DOHH2 (cell line): ENCODE results near the gene HEXIM1.

ENCODE experiments used
- H3F3A ChIP-seq: fragments of 200-600 bp; sonication (generic), shearing (Covaris generic); 2 replicates; pipeline ENCODE4 v1.6.0; 2016; ENCODE audit warnings: antibody characterized with exemption, mild to moderate bottlenecking; ENCODE audit not compliant: control insufficient read depth, insufficient read depth
- H3K27ac ChIP-seq: fragments of 200-600 bp; sonication (generic); 2 replicates; pipeline ENCODE4 v1.5.1; 2014; ENCODE audit warnings: low read depth, mild to moderate bottlenecking, low read length, moderate library complexity
- H3K27me3 ChIP-seq: fragments of 200-600 bp; sonication (generic); 2 replicates; pipeline ENCODE4 v1.6.1; 2014; ENCODE audit warnings: mild to moderate bottlenecking, low read length, mixed read lengths; ENCODE audit not compliant: control insufficient read depth
- H3K36me3 ChIP-seq: fragments of 200-600 bp; sonication (generic); 2 replicates; pipeline ENCODE4 v1.6.1; 2014; ENCODE audit warnings: mild to moderate bottlenecking, low read length, moderate library complexity, mixed read lengths; ENCODE audit not compliant: control insufficient read depth
- H3K4me1 ChIP-seq: fragments of 200-600 bp; sonication (generic); 2 replicates; pipeline ENCODE4 v1.6.1; 2014; ENCODE audit warnings: mild to moderate bottlenecking, low read length, mixed read lengths; ENCODE audit not compliant: control insufficient read depth
- H3K4me2 ChIP-seq: fragments of 200-600 bp; sonication (generic); 2 replicates; pipeline ENCODE4 v1.6.0; 2014; ENCODE audit warnings: mild to moderate bottlenecking, low read length, moderate library complexity
- H3K4me3 ChIP-seq: fragments of 200-600 bp; sonication (generic); 2 replicates; pipeline ENCODE4 v1.5.1; 2014; ENCODE audit warnings: mild to moderate bottlenecking, low read length, mixed read lengths
- H3K79me2 ChIP-seq: fragments of 200-600 bp; sonication (generic); 2 replicates; pipeline ENCODE4 v1.6.1; 2014; ENCODE audit warnings: mild to moderate bottlenecking, low read length, mixed read lengths; ENCODE audit not compliant: control insufficient read depth
- H3K9me2 ChIP-seq: fragments of 200-600 bp; sonication (generic); replicated peaks from 2 replicates; pipeline ENCODE4 v1.6.1; 2014; ENCODE audit warnings: mild to moderate bottlenecking, low read length, mixed read lengths; ENCODE audit not compliant: control insufficient read depth
- H3K9me3 ChIP-seq: fragments of 200-600 bp; sonication (generic); 2 replicates; pipeline ENCODE4 v1.6.1; 2014; ENCODE audit warnings: antibody characterized with exemption, low read length, mixed read lengths; ENCODE audit not compliant: control insufficient read depth, insufficient read depth
- H4K20me1 ChIP-seq: fragments of 200-600 bp; sonication (generic); 2 replicates; pipeline ENCODE4 v1.6.0; 2014; ENCODE audit warnings: low read depth, mild to moderate bottlenecking, antibody characterized with exemption, low read length, moderate library complexity; ENCODE audit not compliant: control insufficient read depth, insufficient read depth
- CTCF ChIP-seq: fragments of 200-600 bp; sonication (generic); IDR thresholded peaks from one replicate; pipeline ENCODE4 v1.5.1; 2014; ENCODE audit warnings: antibody characterized with exemption, mild to moderate bottlenecking, low read depth, low read length; ENCODE audit not compliant: poor library complexity, severe bottlenecking
- EZH2phosphoT487 ChIP-seq: fragments of 200-600 bp; sonication (generic); IDR thresholded peaks from 2 replicates; pipeline ENCODE4 v1.6.1; 2017; ENCODE audit warnings: borderline replicate concordance, mild to moderate bottlenecking, antibody characterized with exemption, low read length, moderate library complexity, mixed read lengths

HEXIM1 gene

GRCh38 chr17:45175759-45176115 is 27.5 kb downstream of the HEXIM1 start:
- Histone ChIP-seq H3K27me3 (peaks cover 8% of the 10 kb centered on the region; the same call in 1 of the 2 replicates), H3K4me1 (peaks cover 17% of the 10 kb centered on the region), H3F3A (no peaks in the 10 kb centered on the region), H3K9me2 (no peaks in the 10 kb centered on the region), H3K4me3 (no peak overlapping the region), H3K9me3 (no peaks in the 10 kb centered on the region), H4K20me1 (no peaks in the 10 kb centered on the region), H3K27ac (no peak overlapping the region), H3K4me2 (no peak overlapping the region), H3K36me3 (no peaks in the 10 kb centered on the region), H3K79me2 (no peaks in the 10 kb centered on the region)
- TF ChIP-seq EZH2phosphoT487 (no peak), CTCF (no peak)

GRCh38 chr17:45177563-45177962 is 29.3 kb downstream of the HEXIM1 start:
- peaks cover 11% of the 10 kb centered on the region for H3K27me3 ChIP-seq
- TF ChIP-seq CTCF = no peak
- TF ChIP-seq EZH2phosphoT487 = no peak
- H3K4me1 ChIP-seq = peaks cover 7% of the 10 kb centered on the region
- H3K79me2 ChIP-seq = no peaks in the 10 kb centered on the region
- no peak overlapping the region for H3K27ac ChIP-seq
- no peak overlapping the region for H3K4me3 ChIP-seq
- H3K9me3 ChIP-seq = no peaks in the 10 kb centered on the region
- H3K4me2 ChIP-seq = no peak overlapping the region
- no peaks in the 10 kb centered on the region for H3K36me3 ChIP-seq
- no peaks in the 10 kb centered on the region for H3K9me2 ChIP-seq
- H3F3A ChIP-seq = no peaks in the 10 kb centered on the region
- no peaks in the 10 kb centered on the region for H4K20me1 ChIP-seq

GRCh38 chr17:45184144-45184543 is 35.9 kb downstream of the HEXIM1 start:
- Histone ChIP-seq H3F3A (no peaks in the 10 kb centered on the region), H3K4me3 (no peak overlapping the region)
- TF ChIP-seq EZH2phosphoT487 (no peak), CTCF (no peak)

GRCh38 chr17:45186801-45187354 is 38.6 kb downstream of the HEXIM1 start:
- no peak overlapping the region for H3K27ac ChIP-seq
- H3K4me2 ChIP-seq = no peak overlapping the region
- TF ChIP-seq CTCF (no peak), EZH2phosphoT487 (no peak)

More at GRCh38 chr17:45184144-45184543, 35.9 kb downstream of the HEXIM1 start:
- H3K79me2 ChIP-seq = no peaks in the 10 kb centered on the region
- peaks cover 17% of the 10 kb centered on the region for H3K27me3 ChIP-seq
- no peaks in the 10 kb centered on the region for H3K36me3 ChIP-seq
- no peak overlapping the region for H3K4me2 ChIP-seq
- no peaks in the 10 kb centered on the region for H3K4me1 ChIP-seq
- no peak overlapping the region for H3K27ac ChIP-seq
- H3K9me2 ChIP-seq = no peaks in the 10 kb centered on the region
- no peaks in the 10 kb centered on the region for H4K20me1 ChIP-seq
- H3K9me3 ChIP-seq = no peaks in the 10 kb centered on the region

More at GRCh38 chr17:45186801-45187354, 38.6 kb downstream of the HEXIM1 start:
- Histone ChIP-seq H3F3A (peaks cover 10% of the 10 kb centered on the region), H3K4me3 (no peak overlapping the region), H3K79me2 (no peaks in the 10 kb centered on the region), H3K36me3 (no peaks in the 10 kb centered on the region), H4K20me1 (peaks cover 6% of the 10 kb centered on the region; the same call in 1 of the 2 replicates), H3K4me1 (peaks cover 20% of the 10 kb centered on the region), H3K27me3 (peaks cover 20% of the 10 kb centered on the region), H3K9me2 (no peaks in the 10 kb centered on the region), H3K9me3 (no peaks in the 10 kb centered on the region)
